ENCODE measurements around the gene SLC4A2.

SLC4A2 gene

DNA sequence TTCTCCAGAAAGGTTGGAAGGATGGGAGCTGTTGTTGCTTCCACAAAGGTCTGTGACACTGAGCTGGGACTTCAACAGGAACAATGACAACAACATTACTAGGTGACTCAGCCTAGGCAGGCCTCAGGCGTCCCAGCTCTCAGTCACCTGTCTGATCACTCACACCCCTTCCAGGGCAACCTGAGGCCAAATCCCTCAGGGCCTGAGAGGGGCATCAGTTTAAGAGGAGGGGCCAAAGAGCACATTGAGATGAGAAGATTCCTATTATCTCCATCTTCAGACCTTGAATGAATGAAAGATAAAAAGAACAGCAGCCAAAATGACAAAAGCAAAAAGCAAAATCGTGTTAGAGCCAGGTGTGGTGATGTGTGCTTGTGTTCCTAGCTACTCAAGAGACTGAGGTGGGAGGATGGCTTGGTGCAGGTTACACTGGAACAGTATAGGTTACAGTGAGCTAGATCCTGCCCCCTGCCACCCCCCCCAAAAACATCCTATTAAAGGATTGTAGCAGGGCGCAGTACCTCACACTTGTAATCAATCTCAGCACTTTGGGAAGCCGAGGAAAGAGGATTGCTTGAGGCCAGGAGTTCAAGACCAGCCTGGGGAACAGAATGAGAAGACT lies 34.8 kb upstream of the SLC4A2 start, which contains the start of gene ATG9B:
ATG9B (minus strand) TSS at position 60 of the 622 bp plus-strand sequence. CDS start 71 bp downstream, outside the sequence.
- Histone ChIP-seq H3K27ac (peak within 1 kb of the TSS in 1 of 21 experiments; percentile 46), H3K4me3 (no peak within 1 kb of the TSS)

GRCh38 chr7:151025924-151026671 lies 33.3 kb upstream of the SLC4A2 start:
- peak overlapping the region in 1 of 21 experiments; percentile 9 for H3K27ac ChIP-seq

GRCh38 chr7:151026771-151027727 lies 32.3 kb upstream of the SLC4A2 start:
- Histone ChIP-seq H3K4me3 (peak overlapping the region in 2 of 7 experiments; percentile 67 to 80), H3K27ac (peak overlapping the region in 17 of 21 experiments; percentile 57 to 90 (median 81))

More at GRCh38 chr7:151025924-151026671, 33.3 kb upstream of the SLC4A2 start:
- H3K4me3 ChIP-seq: no peak overlapping the region

GRCh38 chr7:151027728-151028130 lies 31.7 kb upstream of the SLC4A2 start:
- Histone ChIP-seq H3K4me3 (peak overlapping the region; percentile 53 to 80 (median 62)), H3K27ac (peak overlapping the region in 20 of 21 experiments; percentile 50 to 90 (median 76))

- Histone ChIP-seq H3K27ac (peak within 1 kb of the TSS in 20 of 21 experiments; percentile 57 to 90 (median 78)), H3K4me3 (peak within 1 kb of the TSS; percentile 53 to 80 (median 62))
Observed at GRCh38 chr7:151028131-151028947, 31.1 kb upstream of the SLC4A2 start, which contains the start of gene ABCB8. Gene ABCB8 (plus strand): TSS chr7:151028450. CDS start chr7:151028516, 66 bp downstream.

- peak overlapping the region; percentile 53 to 80 (median 62) for H3K4me3 ChIP-seq
- peak overlapping the region in 20 of 21 experiments; percentile 47 to 90 (median 78) for H3K27ac ChIP-seq
Observed at GRCh38 chr7:151028948-151029501, 30.4 kb upstream of the SLC4A2 start.

GRCh38 chr7:151031011-151031410 lies 28.4 kb upstream of the SLC4A2 start:
- no peak overlapping the region for H3K27ac ChIP-seq
- H3K4me3 ChIP-seq: no peak overlapping the region

GRCh38 chr7:151032936-151033863 lies 26.2 kb upstream of the SLC4A2 start:
- no peak overlapping the region for H3K27ac ChIP-seq
- H3K4me3 ChIP-seq: no peak overlapping the region

- no peak overlapping the region for H3K4me3 ChIP-seq
Observed at GRCh38 chr7:151033864-151034249, 25.5 kb upstream of the SLC4A2 start.

DNA sequence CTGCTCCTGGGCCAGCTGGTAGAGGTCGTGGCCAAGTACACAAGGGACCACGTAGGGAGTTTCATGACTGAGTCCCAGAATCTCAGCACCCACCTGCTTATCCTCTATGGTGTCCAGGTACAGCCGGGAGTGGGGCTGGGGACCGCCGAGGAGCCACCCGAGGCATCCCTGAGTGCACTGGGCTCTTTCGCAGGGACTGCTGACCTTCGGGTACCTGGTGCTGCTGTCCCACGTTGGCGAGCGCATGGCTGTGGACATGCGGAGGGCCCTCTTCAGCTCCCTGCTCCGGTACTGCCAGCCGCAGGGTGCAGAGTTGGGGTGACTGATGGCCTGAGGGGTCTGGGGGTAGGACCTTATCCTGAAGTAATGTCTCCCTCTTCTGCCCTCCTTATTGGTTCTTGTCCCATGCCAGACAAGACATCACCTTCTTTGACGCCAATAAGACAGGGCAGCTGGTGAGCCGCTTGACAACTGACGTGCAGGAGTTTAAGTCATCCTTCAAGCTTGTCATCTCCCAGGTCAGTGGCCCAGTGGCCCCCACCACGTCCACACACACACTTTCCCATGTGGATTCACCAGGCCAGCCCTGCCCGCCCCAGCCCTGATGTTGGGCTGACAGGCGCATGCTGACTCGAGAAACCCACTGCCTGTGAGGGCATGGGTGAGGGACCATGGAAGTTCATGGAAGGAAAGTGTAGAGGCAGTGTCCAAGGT lies 24.9 kb upstream of the SLC4A2 start:
- Histone ChIP-seq H3K4me3 (no peak overlapping the region), H3K27ac (no peak overlapping the region)

More at GRCh38 chr7:151033864-151034249, 25.5 kb upstream of the SLC4A2 start:
- H3K27ac ChIP-seq: no peak overlapping the region

GRCh38 chr7:151035026-151035717 lies 24.2 kb upstream of the SLC4A2 start:
- Histone ChIP-seq H3K4me3 (no peak overlapping the region), H3K27ac (no peak overlapping the region)

DNA sequence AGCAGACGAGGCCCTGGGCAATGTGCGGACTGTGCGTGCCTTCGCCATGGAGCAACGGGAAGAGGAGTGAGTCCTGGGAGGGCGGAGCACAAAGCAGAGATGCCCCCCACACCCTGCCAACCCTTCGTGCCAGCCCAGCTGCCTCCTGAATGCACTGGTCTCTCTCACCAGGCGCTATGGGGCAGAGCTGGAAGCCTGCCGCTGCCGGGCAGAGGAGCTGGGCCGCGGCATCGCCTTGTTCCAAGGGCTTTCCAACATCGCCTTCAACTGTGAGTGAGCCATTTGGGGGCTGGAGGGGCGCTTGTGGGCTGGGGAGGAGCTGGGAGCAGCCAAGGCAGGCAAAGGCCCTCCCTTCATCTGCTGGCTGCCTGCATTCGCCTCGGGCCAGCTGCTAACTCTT lies 23.5 kb upstream of the SLC4A2 start:
- no peak overlapping the region for H3K4me3 ChIP-seq
- H3K27ac ChIP-seq: no peak overlapping the region

- Histone ChIP-seq H3K4me3 (no peak overlapping the region), H3K27ac (peak overlapping the region in 17 of 21 experiments; percentile 18 to 76 (median 54))
Observed at GRCh38 chr7:151038951-151039849, 20.2 kb upstream of the SLC4A2 start.

GRCh38 chr7:151039850-151040548 lies 19.4 kb upstream of the SLC4A2 start:
- no peak overlapping the region for H3K4me3 ChIP-seq
- peak overlapping the region in 3 of 21 experiments; percentile 19 to 32 (median 29) for H3K27ac ChIP-seq

All from skin epidermis (tissue), 12 donors.